AG08395 (cell line): Measurements from ENCODE around the gene KIF19.

Experiments
- DNase-seq: peaks from one replicate; pipeline ENCODE4 v3.0.0; 2012; ENCODE audit warnings: mixed read lengths, low spot score

The KIF19 gene

GRCh38 chr17:74305865-74306654, 20.0 kb upstream of the KIF19 start:
- DNase-seq, result no peak

DNA sequence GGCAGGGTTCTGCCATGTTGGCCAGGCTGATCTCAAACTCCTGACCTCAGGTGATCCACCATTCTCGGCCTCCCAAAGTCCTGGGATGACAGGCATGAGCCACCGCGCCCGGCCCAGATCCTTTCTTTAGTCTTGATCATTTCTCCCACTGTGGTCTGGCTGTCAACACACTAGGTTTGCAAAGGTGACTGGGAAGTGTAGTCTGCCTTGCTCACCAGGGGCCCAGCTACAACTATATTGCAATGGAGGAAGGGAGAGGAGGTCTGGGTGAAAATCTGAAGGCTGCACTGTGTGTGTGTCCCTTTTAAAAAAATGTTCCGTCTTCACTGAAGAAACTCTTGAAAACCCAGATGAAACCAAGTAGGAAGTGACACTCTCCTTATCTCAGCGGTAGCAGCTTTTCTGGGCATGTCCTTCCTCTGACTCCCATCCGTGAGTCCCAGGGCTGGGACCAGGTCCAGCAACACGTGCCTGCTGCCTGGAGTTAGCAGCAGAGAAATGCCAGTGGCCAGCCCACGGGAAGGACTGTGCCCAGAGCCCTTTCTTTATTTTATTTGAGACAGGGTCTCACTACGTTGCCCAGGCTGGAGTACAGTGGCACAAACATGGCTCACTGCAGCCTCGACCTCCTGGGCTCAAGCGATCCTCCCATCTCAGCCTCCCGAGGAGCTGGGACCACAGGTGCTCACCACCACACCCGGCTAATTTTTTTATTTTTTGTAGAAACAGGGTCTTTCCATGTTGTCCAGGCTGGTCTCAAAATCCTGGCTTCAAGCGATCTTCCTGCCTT, 17.8 kb upstream of the KIF19 start:
- DNase-seq, result no peak

DNA sequence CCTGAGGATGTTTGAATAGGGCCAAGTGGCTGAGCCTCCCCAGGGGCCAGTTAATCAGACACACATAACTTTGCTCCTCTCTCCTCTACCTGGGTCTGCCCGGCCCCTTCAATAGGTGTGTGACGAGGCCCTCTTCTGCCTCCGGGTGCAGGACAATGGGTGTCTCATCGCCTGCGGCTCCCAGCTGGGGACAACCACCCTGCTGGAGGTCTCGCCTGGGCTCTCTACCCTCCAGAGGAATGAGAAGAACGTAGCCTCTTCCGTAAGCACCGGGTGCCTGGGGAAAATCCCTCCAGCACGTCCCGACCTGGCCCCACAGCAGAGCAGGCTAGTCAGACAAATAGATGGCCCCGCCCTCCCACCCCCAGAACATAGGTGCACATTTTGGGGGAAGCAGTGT, 16.1 kb upstream of the KIF19 start:
- DNase-seq, result no peak

- no peak for DNase-seq
Observed at GRCh38 chr17:74314877-74315276, 11.1 kb upstream of the KIF19 start.

GRCh38 chr17:74316220-74316619, 9.8 kb upstream of the KIF19 start:
- DNase-seq, result no peak

DNA sequence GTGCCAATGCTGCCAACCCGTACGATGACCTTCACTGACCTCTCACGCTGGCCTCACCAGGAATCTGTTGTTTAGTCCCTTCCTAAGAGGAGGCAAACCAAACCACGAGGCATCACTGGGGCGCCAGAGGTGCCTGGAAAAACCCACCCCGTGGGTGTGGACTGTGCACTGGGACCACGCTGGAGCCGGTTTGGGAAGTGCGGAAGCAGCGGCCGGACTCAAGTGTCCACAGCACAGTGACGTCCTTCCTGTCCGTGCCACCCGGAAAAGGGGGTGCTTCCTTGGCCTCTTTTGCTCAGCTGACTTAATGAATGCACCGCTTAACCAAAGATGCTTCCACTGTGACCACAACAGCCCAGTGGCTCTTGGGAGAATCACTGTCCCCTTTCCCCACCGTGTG, 9.0 kb upstream of the KIF19 start:
- DNase-seq, result no peak

DNA sequence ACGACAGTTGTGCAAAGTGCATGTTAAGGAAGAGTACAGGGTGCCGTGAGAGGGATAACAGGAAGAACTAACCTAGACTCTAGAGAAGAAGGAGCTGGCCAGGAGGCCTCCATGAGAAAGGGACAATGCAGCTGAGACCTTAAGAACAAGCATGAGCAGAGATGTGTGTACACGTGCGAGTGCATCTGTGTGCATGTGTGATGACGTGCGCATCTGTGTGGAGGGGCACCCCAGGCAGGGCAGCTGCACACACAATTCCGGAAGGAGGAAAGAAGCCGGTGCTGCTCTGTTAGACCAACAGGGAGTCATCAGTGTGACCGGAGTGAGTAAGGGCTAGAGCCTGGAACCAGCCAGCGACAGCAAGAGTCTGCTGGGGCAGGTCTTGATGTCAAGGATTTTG, 7.6 kb upstream of the KIF19 start:
- no peak for DNase-seq

GRCh38 chr17:74324521-74324920, 1.5 kb upstream of the KIF19 start:
- no peak for DNase-seq

DNA sequence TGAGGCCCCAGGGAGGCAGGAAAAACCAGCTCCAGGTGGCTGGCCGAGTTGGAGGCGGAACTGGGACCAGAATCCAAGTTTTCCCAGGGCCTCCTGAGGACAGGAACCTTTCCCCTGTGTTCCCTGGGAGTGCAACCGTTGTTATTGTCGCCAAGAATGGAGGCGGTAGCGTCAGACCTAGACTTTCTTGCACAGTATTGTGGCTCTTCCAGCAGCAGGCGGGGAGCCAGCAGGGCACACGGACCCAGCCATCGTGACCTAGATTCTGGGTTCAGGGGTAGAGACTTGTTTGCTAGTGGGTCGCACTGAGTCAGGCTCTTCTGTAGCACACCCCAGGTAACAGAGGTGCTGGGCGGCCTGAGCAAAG, 667 bp upstream of the KIF19 start:
- no peak for DNase-seq

DNA sequence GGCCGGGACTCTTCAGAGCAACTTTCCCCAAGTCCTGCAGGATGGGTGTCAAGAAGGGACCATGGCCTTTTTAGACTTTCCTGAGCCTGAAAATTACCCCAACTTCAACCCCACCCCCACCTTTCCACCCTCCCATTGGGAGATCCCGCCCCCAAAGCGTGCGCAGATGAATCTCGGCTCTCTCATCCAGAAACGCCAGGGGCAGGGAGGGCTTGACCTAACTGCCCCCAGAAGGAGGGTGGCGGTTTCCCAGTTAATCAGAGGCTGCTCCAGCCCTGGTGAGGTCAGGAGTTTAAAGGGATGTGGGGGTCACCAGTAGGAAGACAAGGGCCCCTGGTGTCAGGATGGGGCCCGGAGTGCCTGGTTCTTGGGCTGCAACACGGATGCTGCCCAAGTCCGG, 480 bp downstream of the KIF19 start:
- DNase-seq, result no peak

GRCh38 chr17:74328487-74328886, 2.5 kb downstream of the KIF19 start:
- DNase-seq, result no peak

GRCh38 chr17:74329378-74329777, 3.4 kb downstream of the KIF19 start:
- DNase-seq, result no peak

DNA sequence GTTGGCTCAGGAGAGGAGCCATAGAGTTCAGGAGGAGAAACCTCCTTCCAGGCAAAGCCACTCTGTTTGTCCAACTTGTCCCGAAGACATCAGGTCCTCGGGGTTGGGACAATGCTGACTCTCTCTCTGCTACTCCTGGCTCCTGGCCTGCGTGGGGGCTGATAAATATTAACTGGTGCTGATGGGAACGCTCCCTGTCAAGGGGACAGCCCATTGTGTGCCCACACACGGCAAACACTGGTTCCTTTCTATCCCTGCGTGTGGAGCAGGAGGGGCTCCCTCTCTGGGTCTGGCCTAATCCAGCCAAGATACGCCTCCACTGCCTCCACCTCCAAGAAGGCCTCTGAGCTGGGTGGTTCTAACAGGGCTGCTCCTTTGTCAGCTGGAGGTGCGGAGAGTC, 4.4 kb downstream of the KIF19 start:
- no peak for DNase-seq

DNA sequence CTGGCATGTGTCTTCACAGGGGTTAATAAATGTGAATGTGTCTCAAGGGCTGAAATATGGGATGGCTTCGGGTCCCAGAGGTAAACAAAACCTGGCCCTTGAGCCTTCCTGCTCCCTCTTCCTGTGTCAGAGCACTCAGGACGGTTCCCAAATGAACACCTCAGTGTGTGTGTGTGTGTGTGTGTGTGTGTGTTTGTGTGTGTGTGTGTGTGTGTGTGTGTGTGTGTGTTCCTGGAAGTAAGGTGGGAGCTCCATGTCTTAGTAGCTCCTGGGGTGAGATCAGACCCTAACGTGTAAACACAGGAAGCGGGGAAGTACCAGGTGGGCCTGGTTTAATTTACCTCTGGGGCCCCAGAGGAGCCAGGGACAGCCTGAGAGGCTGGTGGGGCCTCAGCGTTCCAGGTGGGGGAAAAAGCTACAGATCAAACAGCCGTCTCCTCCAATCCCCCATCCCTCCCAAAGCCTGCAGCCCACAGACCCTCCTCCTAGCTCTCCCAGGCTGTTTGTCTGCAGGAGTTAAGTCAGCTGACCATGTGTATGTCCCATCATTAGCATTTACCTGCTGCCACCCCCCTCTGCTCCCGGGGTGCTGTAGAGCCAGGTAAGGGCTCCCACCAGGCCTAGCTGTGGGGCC, 6.1 kb downstream of the KIF19 start:
- DNase-seq, result no peak

GRCh38 chr17:74332763-74333283, 6.8 kb downstream of the KIF19 start:
- no peak for DNase-seq

GRCh38 chr17:74334393-74335039, 8.5 kb downstream of the KIF19 start:
- DNase-seq, result no peak

GRCh38 chr17:74335529-74336062, 9.6 kb downstream of the KIF19 start:
- no peak for DNase-seq

GRCh38 chr17:74336307-74336706, 10.3 kb downstream of the KIF19 start:
- DNase-seq, result no peak

GRCh38 chr17:74337834-74338500, 11.9 kb downstream of the KIF19 start:
- no peak for DNase-seq

DNA sequence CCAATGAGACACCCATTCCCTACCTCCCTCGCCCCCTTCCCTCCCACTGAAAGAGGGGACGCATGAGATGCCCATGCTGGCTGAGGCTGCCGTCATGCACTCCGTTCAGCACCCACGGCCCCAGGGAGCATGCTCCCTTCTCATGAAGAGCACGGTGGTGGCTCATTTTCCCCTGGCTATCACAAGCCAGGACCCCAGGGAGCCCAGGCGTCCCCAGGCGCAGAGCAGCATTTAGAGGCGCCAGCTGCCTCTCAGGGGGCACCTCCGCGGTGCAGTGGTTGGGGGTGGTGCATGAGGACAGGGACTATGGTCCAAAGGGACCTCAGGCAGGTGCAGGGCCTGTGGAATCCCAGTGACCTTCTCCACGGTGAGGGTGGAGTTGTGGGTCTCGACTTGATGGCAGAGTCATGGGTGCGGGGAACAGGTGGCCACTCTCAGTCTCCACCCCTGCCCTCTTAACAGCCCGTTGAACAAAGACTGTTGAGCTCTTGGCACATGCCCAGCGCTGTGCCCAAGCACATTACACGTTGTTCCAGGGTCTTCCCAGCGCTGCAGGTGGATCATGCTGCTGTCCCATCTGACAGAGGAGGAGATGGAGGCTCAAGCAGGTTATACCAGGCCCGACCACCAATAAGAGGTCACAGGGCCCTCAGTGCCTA, 13.6 kb downstream of the KIF19 start:
- DNase-seq, result no peak

DNA sequence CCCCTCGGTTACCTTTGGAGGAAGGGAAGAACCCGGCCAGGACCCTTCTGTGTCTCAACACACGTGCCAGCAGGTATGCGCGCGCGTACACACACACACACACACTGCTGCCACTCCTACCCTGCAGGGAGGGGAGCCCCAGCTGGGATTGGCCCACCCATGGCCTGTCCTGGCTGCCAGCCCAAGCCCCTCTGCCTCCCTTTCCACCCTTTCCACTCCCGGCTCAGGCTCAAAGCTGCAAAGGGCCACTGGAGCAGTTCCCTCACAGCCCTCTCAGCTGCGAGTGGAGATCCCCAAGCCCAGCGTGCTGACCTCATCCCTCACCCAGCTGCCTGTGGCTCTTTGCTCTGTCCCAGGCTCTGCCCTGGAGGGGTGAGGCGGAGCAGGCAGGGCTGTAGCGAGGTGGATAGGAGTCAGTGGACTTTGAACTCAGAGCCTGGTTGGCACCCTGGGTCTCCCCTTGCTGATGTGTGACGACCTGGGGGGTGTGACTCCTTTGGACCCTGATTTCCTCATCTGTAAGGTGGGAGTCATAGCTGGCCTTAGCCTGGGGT, 14.5 kb downstream of the KIF19 start:
- no peak for DNase-seq
